Measurements from ENCODE around the gene COL4A3.

The COL4A3 gene

GRCh38 chr2:227153758-227154486 lies 10.5 kb upstream of the COL4A3 start:
- TF ChIP-seq ZBTB7A (IDR thresholded peaks at IDR 0.05; ENCODE audit: low read depth) (no peak), EP300 (IDR thresholded peaks at IDR 0.05; ENCODE audit: borderline replicate concordance) (no peak), USF1 (IDR thresholded peaks at IDR 0.05) (no peak), MAX (IDR thresholded peaks at IDR 0.05) (no peak), NFIC (IDR thresholded peaks at IDR 0.05) (no peak), FOXM1 (IDR thresholded peaks at IDR 0.05; ENCODE audit: borderline replicate concordance, low read depth) (no peak), RAD21 (IDR thresholded peaks at IDR 0.05; ENCODE audit: low read depth) (no peak), TAF1 (IDR thresholded peaks at IDR 0.05; ENCODE audit: low read depth) (no peak), CREB1 (IDR thresholded peaks at IDR 0.05; ENCODE audit: low read depth) (no peak), CEBPB (IDR thresholded peaks at IDR 0.05) (no peak), YY1 (IDR thresholded peaks at IDR 0.05; ENCODE audit: low read depth) (no peak), TEAD4 (IDR thresholded peaks at IDR 0.05) (no peak), TCF12 (IDR thresholded peaks at IDR 0.05; ENCODE audit: low read depth) (no peak)

- TF ChIP-seq TCF12 (IDR thresholded peaks at IDR 0.05; ENCODE audit: low read depth) (no peak), FOXM1 (IDR thresholded peaks at IDR 0.05; ENCODE audit: borderline replicate concordance, low read depth) (no peak), NFIC (IDR thresholded peaks at IDR 0.05) (no peak), REST (IDR thresholded peaks at IDR 0.05; ENCODE audit: low read depth) (no peak), MAX (IDR thresholded peaks at IDR 0.05) (no peak), USF1 (IDR thresholded peaks at IDR 0.05) (no peak), CREB1 (IDR thresholded peaks at IDR 0.05; ENCODE audit: low read depth) (no peak), TAF1 (IDR thresholded peaks at IDR 0.05; ENCODE audit: low read depth) (no peak), EP300 (IDR thresholded peaks at IDR 0.05; ENCODE audit: borderline replicate concordance) (no peak), CEBPB (IDR thresholded peaks at IDR 0.05) (no peak), TEAD4 (IDR thresholded peaks at IDR 0.05) (no peak), YY1 (IDR thresholded peaks at IDR 0.05; ENCODE audit: low read depth) (no peak), RAD21 (IDR thresholded peaks at IDR 0.05; ENCODE audit: low read depth) (no peak), ZBTB7A (IDR thresholded peaks at IDR 0.05; ENCODE audit: low read depth) (no peak), EGR1 (IDR thresholded peaks at IDR 0.05) (no peak)
Observed at GRCh38 chr2:227154986-227155774, 9.2 kb upstream of the COL4A3 start.

- TF ChIP-seq MAX (IDR thresholded peaks at IDR 0.05) (no peak), TAF1 (IDR thresholded peaks at IDR 0.05; ENCODE audit: low read depth) (no peak), USF1 (IDR thresholded peaks at IDR 0.05) (0 out of 2 replicates have a peak, but pooled peaks have one; percentile 32), TEAD4 (IDR thresholded peaks at IDR 0.05) (no peak)
Observed at GRCh38 chr2:227160164-227160563, 4.3 kb upstream of the COL4A3 start.

GRCh38 chr2:227161947-227162346 lies 2.5 kb upstream of the COL4A3 start:
- TF ChIP-seq ZBTB7A (IDR thresholded peaks at IDR 0.05; ENCODE audit: low read depth) (no peak), NFIC (IDR thresholded peaks at IDR 0.05) (no peak), CREB1 (IDR thresholded peaks at IDR 0.05; ENCODE audit: low read depth) (no peak), REST (IDR thresholded peaks at IDR 0.05; ENCODE audit: low read depth) (no peak), MAX (IDR thresholded peaks at IDR 0.05) (no peak), EGR1 (IDR thresholded peaks at IDR 0.05) (no peak), FOXM1 (IDR thresholded peaks at IDR 0.05; ENCODE audit: borderline replicate concordance, low read depth) (no peak), RAD21 (IDR thresholded peaks at IDR 0.05; ENCODE audit: low read depth) (no peak), TCF12 (IDR thresholded peaks at IDR 0.05; ENCODE audit: low read depth) (no peak), CEBPB (IDR thresholded peaks at IDR 0.05) (no peak), TEAD4 (IDR thresholded peaks at IDR 0.05) (no peak), TAF1 (IDR thresholded peaks at IDR 0.05; ENCODE audit: low read depth) (no peak), USF1 (IDR thresholded peaks at IDR 0.05) (no peak), YY1 (IDR thresholded peaks at IDR 0.05; ENCODE audit: low read depth) (no peak), EP300 (IDR thresholded peaks at IDR 0.05; ENCODE audit: borderline replicate concordance) (no peak)
